Fibroblast of villous mesenchyme (primary cell): Measurements from ENCODE around the gene CD160. TPM values are rescaled to one million over a fixed set of nuclear protein-coding genes. Genes with fewer than 3 reads are reported as not detected.

Source experiments
- DNase-seq: peaks from one replicate; pipeline ENCODE4 v3.0.0-alpha.2; 2010; ENCODE audit warnings: low read depth
- H3K4me3 ChIP-seq: 2 replicates; pipeline ENCODE4 v1.5.1; 2011; ENCODE audit warnings: low read depth, mild to moderate bottlenecking, low read length
- total RNA-seq: library from RNA; depleted of rRNA; stranded (reverse); fragments of >200 nt; gene quantifications from 2 replicates; pipeline ENCODE4 v1.2.3, GENCODE V29; 2012
- TF ChIP-seq, protein P1 (sequence below): IDR thresholded peaks from 2 replicates; pipeline ENCODE4 v1.5.1; 2012; ENCODE audit warnings: low read depth, mild to moderate bottlenecking, low read length; ENCODE audit not compliant: insufficient read depth

Gene CD160
- total RNA-seq, 1 donor: under 0.01 TPM

DNA sequence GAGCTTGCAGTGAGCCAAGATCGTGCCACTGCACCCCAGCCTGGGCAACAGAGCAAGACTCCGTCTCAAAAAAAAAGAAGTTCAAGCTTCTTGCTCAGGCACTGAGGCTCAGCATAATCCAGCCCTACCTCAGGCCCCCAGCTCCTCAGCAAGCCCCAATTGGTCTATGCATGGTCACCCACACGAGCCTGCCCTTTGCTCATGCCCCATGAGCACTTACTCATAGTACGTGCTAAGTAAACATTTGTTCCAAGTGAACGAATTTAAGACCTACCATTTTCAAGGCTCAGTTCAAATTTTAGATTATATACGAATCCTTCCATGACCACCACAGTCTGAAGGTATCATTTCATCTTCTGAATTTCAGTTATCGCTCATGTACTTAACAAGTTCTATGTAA, 16.5 kb upstream of the CD160 start:
- no peak for DNase-seq
- H3K4me3 ChIP-seq: no peak overlapping the region
- TF ChIP-seq, protein P1, sequence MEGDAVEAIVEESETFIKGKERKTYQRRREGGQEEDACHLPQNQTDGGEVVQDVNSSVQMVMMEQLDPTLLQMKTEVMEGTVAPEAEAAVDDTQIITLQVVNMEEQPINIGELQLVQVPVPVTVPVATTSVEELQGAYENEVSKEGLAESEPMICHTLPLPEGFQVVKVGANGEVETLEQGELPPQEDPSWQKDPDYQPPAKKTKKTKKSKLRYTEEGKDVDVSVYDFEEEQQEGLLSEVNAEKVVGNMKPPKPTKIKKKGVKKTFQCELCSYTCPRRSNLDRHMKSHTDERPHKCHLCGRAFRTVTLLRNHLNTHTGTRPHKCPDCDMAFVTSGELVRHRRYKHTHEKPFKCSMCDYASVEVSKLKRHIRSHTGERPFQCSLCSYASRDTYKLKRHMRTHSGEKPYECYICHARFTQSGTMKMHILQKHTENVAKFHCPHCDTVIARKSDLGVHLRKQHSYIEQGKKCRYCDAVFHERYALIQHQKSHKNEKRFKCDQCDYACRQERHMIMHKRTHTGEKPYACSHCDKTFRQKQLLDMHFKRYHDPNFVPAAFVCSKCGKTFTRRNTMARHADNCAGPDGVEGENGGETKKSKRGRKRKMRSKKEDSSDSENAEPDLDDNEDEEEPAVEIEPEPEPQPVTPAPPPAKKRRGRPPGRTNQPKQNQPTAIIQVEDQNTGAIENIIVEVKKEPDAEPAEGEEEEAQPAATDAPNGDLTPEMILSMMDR: no peak

DNA sequence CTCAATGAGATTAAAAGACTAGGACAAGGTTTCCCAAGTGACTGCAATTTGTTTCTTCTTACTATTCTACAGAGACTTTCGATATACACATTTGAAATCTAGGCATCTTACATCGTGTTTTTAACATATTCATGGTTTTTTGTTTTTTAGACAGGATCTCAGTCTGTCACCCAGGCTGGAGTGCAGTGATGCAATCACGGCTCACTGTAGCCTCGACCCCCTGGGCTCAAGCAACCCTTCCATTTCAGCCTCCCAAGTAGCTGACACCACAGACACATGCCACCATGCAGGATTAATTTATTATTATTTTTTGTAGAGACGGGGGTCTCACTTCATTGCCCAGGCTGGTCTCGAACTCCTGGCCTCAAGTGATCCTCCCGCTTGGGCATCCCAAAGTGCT, 13.7 kb upstream of the CD160 start:
- no peak overlapping the region for H3K4me3 ChIP-seq
- no peak for DNase-seq
- TF ChIP-seq, protein P1: no peak

DNA sequence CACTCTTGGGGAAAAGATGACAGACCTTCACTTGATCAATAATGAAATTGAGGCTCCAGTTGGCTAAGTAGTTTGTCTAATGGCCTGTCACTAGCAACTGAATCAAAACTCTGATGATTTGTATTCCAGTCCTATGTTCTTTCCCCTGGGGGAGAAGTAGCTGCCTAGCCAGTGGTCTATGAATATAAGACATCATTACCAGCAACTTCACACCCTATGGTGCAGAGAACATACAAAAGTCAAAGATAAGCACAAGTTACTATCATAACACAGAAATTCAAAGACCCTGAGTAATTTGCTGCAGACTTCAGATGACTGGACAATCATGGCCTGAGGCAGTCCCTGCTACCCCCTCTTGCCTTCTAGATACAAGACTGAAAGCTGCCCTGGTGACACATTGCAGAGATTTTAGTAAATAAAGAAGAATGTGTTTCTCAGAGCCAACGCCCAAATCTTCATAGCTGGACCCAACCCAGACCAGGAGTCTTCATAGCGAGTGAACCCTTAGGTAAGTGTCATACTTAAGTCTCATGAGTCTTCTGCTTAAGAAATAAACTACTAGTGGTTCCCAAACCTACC, 13.1 kb upstream of the CD160 start:
- no peak overlapping the region for H3K4me3 ChIP-seq
- DNase-seq: no peak
- TF ChIP-seq, protein P1: no peak

DNA sequence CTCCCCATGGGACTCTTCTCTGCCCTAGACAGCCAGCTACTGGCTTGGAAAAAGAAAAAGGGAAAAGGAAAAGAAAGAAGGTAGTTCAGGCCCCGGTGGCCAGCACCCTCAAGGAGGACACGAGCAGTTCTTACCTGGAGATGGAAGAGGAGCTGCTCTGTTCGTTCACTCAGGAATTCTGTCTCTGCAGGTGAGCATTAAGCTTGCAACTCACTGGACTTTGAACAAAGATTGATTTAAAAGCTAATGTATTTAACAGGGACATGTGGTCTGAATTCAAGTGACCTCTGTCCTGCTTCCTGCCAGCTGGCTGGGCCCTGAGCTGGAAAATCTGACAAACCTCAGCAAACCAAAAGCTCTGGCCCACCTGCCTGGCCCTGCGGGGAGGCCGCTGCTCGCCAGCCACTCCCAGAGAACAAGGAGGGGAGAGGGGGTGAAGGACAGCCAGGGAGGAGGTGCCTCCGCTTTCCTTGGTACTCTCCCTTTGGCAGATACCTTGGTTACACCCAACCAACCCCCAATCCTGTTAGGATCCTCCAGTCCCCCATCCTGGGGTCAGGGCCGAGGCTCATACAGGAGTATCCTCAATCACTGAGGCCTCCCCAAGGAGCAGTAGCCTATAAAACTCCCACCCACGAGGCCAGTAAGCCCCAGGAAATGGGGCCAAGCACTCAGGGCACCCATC, 12.0 kb upstream of the CD160 start, which contains the start of gene PDZK1:
TSS of gene PDZK1 (minus strand) at position 186 of the 685 bp plus-strand sequence. CDS start 19,347 bp downstream, outside the sequence.
- H3K4me3 ChIP-seq: no peak within 1 kb of the TSS
- TF ChIP-seq, protein P1: no peak
- no peak for DNase-seq

DNA sequence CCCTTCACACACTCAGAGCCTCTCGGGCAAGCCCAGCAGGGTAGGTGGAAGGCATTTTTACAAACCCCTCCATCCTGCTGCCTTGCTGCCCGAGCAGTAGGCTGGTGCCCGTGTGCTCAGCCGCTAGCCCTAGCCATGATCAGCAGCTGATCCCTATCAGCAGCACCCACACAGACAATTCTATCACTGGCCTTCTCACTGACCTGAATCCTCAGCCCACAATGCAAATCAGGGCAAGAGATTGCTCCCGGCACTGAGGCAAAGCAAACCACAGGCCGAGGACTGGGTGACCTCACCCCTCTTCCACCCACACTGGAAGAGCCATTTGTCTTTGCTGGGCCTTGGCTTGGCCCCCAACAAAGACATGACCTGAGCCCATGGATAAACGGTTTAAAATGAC, 11.2 kb upstream of the CD160 start:
- TF ChIP-seq, protein P1: no peak
- H3K4me3 ChIP-seq: no peak overlapping the region
- DNase-seq: no peak

DNA sequence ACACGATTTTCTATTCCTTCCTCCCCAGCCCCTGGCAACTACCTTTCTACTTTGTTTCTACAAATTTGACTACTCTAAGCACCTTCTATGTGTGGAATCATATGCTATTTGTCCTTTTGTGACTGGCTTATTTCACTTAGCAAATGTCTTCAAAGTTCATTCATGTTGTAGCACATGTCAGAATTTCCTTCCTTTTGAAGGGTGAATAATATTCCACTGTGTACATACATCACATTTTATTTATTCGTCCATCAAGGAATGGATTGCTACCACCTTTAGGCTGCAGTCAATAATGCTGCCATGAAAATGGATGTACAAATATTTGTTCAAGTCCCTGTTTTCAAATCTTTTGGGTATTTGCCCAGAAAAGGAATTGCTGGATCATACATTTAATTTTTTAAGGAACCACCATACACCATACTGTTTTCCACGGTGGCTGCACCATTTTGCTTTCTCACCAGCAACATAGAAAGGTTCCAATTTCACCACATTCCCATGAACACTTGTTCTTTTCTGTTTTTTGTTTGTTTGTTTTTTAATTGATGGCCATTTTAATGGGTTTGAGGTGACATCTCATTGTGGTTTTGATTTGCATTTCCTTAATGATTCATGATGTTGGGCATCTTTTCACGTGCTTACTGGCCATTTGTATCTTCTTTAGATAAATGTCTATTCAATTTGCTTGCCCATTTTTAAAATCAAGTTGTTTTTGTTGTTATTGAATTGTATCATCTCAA, 8.8 kb upstream of the CD160 start:
- TF ChIP-seq, protein P1: no peak
- no peak overlapping the region for H3K4me3 ChIP-seq
- no peak for DNase-seq
